Measurements from ENCODE around the gene PAQR4.

GRCh38 chr16:2955779-2956578 is 13.2 kb upstream of the PAQR4 start:
- TF ChIP-seq, protein P1, sequence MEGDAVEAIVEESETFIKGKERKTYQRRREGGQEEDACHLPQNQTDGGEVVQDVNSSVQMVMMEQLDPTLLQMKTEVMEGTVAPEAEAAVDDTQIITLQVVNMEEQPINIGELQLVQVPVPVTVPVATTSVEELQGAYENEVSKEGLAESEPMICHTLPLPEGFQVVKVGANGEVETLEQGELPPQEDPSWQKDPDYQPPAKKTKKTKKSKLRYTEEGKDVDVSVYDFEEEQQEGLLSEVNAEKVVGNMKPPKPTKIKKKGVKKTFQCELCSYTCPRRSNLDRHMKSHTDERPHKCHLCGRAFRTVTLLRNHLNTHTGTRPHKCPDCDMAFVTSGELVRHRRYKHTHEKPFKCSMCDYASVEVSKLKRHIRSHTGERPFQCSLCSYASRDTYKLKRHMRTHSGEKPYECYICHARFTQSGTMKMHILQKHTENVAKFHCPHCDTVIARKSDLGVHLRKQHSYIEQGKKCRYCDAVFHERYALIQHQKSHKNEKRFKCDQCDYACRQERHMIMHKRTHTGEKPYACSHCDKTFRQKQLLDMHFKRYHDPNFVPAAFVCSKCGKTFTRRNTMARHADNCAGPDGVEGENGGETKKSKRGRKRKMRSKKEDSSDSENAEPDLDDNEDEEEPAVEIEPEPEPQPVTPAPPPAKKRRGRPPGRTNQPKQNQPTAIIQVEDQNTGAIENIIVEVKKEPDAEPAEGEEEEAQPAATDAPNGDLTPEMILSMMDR (IDR thresholded peaks at IDR 0.05; ENCODE audit: low read depth, low read length): no peak
- no peak for TF ChIP-seq EZH2phosphoT487 (IDR thresholded peaks at IDR 0.05; ENCODE audit: low read depth)

Measured in OCI-LY3 (cell line).